Activated CD4-positive, alpha-beta T cell treated with anti-CD3 and anti-CD28 coated beads, Interleukin-2, amount 50 U/mL, for 4 hours (primary cell): Measurements from ENCODE around the gene IFNAR2.
A peak's percentile ranks its signal among the peaks of the same experiment; 100 is the strongest.
"Not testable (repeated sequence)": the region's sequence is repeated elsewhere in the genome, so short reads cannot be mapped to it uniquely, and the experiment has no call there.

Experiments used
- DNase-seq, 2 experiments: peaks; one replicate each; pipeline ENCODE4 v3.0.0-alpha.2; 2020

The IFNAR2 gene

DNA sequence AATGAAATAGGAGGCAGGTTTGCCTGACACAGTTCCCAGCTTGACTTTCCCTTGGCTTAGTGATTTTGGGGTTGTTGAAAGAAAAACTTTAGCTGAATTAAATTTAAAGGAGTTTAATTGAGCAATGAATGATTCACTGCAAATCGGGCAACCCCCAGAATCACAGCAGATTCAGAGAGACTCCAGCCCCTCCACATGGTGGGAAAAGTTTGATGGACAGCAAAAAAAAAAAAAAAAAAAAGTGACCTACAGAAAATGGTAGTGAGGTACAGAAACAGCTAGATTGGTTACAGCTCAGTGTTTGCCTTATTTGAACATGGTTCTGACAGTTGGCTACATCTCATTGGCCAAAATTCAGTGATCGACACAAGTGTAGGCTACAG is 12.6 kb upstream of the IFNAR2 start:
- no peak for DNase-seq

DNA sequence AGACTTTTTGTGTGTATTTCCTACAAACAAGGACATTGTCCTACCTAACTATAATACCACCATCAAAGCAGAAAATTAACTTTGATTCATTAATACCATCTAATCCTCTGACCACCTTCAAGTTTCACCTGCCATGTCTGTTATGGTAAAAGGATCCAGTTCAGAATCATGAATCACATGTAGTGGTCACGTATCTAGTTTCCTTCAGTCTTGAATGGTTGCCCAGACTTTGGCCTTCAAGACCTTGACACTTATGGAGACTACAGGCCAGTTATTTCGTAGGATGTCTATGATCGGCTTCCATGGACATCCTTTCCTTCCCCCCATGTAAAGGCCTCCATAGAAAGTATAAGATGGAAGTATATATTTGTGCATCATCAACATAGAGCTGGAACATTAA is 10.4 kb upstream of the IFNAR2 start:
- no peak for DNase-seq

DNA sequence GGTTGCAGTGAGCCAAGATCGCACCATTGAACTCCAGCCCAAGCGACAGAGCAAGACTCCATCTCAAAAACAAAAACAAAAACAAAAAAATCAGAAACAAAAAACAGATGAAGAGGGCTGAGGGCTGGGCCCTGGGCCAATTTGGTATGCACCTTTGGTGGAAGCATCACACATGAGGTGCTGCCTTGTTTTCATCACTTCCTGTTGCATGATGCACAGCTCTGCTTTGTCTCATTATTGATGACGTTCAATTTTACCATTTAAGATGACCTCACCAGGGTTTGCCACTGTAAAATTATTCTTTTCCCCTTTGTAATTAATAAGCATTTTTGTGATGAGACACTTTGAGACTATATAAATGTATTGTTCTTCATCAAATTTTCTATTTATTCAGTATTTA is 9.8 kb upstream of the IFNAR2 start:
- DNase-seq, result no peak

GRCh38 chr21:33225376-33225775 is 4.4 kb upstream of the IFNAR2 start:
- DNase-seq, result not testable (repeated sequence)

DNA sequence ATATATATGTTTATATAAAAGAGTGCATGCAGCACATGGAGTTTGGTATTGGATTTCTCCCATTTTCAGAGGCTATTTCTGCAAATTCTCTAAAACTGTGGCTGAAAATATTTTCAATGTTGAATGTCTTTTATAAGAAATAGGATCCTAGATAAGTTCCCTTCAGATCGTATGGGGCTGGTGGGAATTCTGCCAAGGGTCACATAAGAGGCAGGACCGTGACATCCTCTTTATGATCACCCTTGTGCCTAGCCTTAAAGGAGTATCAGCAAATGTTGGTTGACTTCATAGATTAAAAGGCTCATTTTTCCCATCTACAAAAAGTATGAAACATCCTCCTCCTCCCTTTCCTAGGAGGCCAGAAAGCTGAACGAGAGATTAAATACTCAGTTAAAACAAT is 1.3 kb upstream of the IFNAR2 start:
- DNase-seq, result no peak

DNA sequence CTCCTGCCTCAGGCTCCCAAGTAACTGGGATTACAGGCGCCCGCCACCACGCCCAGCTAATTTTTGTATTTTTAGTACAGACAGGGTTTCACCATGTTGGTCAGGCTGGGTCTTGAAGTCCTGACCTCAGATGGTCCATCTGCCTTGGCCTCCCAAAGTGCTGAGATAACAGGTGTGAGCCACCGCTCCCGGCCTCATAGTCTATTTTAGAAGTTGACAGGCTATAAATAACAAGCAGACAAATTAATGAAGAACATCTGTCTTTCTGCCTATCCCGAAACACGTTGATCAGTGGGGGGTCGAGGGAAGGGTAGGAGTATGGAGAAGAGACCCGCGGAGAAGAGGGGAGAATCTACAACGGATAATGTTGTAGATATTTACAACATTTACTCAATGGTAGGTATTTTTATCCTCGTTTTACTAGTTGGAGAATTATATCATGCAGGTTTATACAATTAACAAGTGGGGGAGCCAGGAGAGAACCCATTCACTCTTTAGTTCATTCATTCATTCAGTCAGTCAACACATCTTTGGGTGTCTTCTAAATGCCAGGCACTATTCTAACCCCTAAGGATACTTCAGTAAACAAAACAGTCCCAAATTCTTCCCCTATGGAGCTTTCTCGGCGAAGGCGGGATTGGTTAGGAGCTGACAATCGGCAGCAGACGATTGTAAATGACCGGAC is 497 bp upstream of the IFNAR2 start:
- no peak for DNase-seq

GRCh38 chr21:33230545-33231324 is 997 bp downstream of the IFNAR2 start:
- DNase-seq, result no peak

DNA sequence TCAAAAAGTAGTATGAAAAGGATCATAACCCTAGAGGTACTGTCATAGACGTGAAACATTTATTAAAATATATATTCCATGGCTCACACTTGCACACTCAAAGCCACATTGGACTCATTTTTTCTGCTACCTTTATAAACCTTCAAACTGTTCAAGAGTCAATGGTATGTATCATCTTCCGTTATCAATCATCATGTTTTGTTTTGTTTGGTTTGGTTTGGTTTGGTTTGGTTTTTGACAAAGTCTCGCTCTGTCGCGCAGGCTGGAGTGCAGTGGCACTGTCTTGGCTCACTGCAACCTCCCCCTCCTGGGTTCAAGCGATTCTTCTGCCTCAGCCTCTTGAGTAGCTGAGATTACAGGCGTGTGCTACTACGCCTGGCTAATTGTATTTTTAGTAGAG is 1.8 kb downstream of the IFNAR2 start:
- DNase-seq, result peak; percentile 42 to 46

DNA sequence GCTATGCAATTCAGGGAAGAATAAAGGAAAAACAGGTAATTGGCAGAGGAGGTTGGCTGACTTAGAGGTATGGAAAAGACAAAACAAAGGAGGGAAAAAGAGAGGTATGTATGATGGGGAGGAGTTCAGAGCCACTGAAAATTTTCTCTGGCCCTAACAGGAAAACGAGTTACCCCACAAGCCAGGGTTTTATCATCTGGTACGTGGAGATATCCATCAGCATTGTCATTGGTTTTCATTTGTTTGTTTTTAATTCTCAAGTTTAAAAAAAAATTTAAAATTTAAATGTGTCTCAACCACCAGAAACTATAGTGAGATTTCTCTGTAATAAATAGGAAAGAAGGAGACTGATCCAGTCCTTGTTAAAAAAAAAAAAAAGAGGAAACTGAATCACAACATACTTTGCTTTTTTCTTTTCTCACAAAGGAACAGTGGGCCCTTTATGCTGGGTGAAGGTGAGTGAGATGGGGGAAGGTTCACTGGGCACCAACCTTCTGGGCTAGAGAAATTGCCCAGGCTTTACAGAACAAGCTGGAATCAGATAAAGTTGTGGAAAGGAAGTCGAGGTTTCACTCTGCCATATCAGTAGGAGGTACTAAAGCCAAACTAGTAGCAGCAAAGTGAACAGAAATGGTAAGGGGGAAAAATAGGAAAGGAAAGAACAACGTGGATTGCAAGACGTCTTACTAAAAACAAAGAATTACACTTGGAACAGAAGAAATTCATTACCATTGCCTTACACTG is 2.7 kb downstream of the IFNAR2 start:
- no peak for DNase-seq

DNA sequence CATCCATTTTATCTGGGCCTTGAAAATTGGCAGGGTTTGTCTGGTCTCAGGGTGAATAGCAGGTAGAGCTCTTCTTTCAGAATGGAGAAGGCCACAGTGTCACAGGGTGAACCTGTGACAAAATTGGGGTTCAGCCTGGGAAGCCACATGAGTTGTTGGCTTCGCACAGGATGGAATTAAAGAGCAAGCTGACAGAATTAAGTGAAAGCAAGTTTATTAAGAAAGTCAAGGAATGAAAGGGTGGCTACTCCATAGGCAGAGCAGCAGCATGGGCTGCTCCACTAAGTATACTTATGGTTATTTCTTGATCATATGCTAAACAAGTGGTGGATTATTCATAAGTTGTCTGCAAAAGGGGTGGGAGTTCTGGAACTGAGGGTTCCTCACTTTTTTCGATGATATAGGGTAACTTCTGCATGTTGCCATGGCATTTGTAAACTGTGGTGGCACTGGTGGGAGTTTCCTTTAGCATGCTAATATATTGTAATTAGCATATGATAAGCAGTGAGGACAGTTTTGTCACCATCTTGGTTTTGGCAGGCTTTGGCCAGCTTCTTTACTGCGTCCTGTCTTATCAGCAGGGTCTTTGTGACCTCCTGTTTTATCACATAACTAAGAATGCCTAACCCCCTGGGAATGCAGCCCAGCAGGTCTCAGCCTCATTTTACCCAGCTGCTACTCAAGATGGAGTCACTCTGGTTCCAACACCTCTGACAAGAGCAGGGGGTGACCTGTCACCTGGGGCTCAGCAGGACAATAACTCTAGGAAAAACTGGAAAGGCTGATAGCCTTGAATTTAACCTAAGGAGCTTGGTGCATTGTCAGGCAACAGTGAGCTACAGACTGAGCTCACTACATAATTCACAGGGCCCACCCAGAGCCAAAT is 5.1 kb downstream of the IFNAR2 start:
- DNase-seq, result no peak

DNA sequence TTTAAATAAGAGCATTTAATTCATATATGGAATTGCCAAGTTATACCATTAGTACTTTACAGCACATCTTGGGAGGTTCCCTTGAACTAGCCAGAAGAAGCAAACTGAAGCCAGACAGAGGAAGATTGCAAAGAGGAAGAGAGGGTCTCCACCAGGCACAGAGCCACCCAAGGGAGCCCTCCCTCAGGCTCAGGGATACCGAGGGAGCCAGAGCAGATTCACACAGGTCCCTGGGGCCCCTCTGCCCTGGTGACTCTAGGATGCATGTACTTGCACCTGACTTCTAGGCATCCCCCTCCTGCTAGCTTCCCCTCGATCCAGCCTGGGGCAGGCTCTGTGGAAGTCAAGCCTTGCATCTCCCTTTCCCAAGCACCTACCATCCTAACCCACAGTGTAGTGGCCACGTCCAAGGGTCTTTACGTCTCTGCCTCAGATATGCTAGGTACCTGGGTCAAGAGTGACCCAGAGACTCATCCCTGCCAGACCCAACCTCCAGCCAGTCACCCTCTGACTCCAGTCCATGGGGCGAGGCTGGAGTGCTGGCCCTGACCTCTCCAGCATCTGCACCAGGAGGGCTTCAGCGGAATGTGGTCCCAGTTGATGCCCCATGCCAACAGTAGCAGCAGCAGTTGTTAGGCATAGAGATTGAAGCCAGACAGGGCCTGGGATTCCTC is 6.4 kb downstream of the IFNAR2 start:
- no peak for DNase-seq

- no peak for DNase-seq
Measured at GRCh38 chr21:33236766-33237165, 7.0 kb downstream of the IFNAR2 start.

GRCh38 chr21:33237486-33237885 is 7.7 kb downstream of the IFNAR2 start:
- DNase-seq, result no peak

- DNase-seq, result no peak
Measured at GRCh38 chr21:33238146-33238545, 8.4 kb downstream of the IFNAR2 start.

DNA sequence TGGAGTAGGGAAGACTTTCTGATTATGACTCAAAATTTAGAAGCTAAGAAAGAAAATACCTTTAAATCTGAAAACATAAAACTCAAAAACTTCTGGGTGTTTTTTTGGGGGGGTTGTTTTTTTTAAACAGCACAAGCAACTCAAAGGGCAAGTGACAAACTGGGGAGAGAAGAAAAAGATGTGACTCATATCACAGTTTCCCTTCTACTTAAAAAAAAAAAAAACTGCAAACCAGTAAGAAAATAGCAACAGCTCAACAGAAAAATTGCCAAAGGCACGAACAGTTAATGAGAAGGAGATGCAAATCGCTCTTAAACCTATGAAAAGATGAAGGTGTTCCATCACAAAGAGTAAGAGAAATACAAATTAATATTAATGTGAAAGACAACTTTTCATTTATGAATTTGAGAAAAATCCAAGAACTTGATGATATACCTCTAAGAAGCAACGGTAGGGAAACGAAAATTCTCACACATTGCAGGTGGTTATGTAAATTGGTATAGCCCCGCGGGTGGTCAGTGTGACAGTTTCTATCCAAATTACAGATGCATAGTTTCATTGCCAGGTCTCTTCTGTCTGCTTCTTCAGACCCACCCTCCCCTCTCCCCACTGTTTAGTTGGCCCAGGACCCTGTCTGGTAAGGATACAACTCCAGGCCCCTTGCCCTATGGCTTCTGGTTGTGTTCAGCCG is 9.0 kb downstream of the IFNAR2 start:
- no peak for DNase-seq

- DNase-seq, result not testable (repeated sequence)
Measured at GRCh38 chr21:33239559-33240127, 9.9 kb downstream of the IFNAR2 start.

DNA sequence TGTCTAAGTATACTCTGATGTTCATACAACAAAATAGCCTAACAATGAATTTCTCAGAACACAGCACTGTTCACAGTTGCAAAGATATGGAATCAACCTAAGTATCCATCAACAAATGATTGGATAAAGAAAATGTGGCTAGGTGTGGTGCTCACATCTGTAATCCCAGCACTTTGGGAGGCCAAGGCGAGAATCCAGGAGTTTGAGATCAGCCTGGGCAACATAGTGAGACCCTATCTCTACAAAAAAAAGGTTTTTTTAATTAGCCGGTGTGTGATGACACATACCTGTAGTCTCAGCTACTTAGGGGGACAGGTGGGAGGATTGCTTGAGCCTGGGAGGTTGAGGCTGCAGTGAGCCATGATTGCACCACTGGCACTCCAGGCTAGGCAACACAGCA is 10.7 kb downstream of the IFNAR2 start:
- DNase-seq, result no peak

DNA sequence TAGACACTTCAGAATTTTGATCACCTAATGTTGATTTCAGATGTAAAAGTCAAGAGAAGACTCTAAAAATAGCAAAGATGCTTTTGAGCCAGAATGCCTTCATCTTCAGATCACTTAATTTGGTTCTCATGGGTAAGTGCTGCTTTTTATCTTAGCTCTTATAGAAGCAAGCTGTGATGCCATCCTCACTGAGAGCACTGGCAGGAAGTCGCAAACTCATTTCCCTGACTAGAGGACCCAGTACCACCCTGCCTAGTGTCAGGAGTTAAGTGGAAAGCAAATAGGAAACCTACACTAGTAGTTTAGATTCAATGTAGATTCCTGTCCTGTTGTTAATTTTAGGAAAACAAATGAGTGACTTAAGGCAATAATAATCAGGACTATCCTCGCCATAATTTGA is 12.1 kb downstream of the IFNAR2 start:
- DNase-seq, result no peak

GRCh38 chr21:33242846-33243245 is 13.1 kb downstream of the IFNAR2 start:
- not testable (repeated sequence) for DNase-seq

DNA sequence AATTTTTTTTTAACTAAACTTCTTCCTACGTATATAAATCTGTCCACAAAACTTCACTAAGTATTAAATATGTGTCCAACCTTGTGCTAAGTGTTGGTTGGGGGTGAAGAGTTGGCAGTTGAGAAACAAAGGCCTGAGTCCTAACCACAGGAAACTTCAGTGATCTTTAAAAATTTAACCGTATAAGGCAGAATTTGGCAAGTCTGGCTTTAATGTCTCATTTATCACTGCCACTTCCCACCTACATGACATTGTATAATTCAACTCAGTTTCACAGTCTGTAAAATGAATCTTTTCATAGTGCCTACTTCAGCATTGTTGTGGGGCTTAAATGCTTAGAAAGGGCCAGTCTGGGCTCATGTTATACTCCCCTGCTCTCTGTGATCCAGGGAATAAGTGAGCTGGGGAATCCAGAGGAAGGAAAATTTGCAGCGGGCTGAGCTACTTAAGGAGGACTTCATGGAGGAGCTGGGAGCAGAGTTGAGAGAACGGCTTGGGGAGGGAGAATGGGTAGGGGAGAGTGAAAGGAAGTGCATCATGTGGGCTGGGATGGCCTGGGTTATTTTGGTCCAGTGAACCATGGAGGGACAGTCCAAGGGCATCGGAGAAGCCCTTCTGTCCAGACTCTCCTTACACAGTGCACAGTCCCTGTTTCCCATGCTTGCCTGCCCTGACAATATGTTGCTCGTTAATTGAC is 14.5 kb downstream of the IFNAR2 start:
- DNase-seq, result no peak

DNA sequence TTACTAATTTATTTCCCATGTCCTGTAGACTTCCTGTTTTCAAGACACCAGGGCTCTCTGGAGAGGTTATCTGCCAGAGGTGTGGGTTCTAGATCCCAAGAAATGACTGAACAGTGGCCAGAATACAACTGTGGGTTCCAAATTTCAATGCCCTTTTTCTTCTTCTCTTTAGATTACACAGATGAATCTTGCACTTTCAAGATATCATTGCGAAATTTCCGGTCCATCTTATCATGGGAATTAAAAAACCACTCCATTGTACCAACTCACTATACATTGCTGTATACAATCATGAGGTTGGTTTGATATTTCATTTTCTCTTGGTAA is 15.0 kb downstream of the IFNAR2 start:
- DNase-seq, result no peak
